ENCODE results near the gene TNFRSF4.

GRCh38 chr1:1164361-1164700 lies 49.6 kb downstream of the TNFRSF4 start:
- no peak for TF ChIP-seq CTCF (IDR thresholded peaks at IDR 0.05)
- no peak for TF ChIP-seq POLR2A (IDR thresholded peaks at IDR 0.05)
